Measurements from ENCODE around the gene GDAP2. TPM values are rescaled to one million over a fixed set of nuclear protein-coding genes. Genes with fewer than 3 reads are reported as not detected.

GDAP2 gene
- total RNA-seq, 3 donors from 2014 or later = 18.6 to 24.4 (median 22.2) TPM

GRCh38 chr1:117841117-117841650 lies 88.2 kb downstream of the GDAP2 start:
- no peak for DNase-seq
- Mint-ChIP-seq H3K9me3 (peaks cover 23% of the 10 kb centered on the region), H3K36me3 (ENCODE audit: insufficient read depth) (peaks cover 33% of the 10 kb centered on the region)

GRCh38 chr1:117838911-117839310 lies 90.5 kb downstream of the GDAP2 start:
- H3K36me3 Mint-ChIP-seq (ENCODE audit: insufficient read depth) = peaks cover 21% of the 10 kb centered on the region
- no peaks in the 10 kb centered on the region for H3K27me3 Mint-ChIP-seq (ENCODE audit: low read depth)
- peaks cover 6% of the 10 kb centered on the region for H3K9me3 Mint-ChIP-seq
- H3K4me3 Mint-ChIP-seq = no peak overlapping the region
- H3K4me1 Mint-ChIP-seq (ENCODE audit: low read depth) = no peaks in the 10 kb centered on the region
- no peak for DNase-seq
- ATAC-seq = no peak

More at GRCh38 chr1:117841117-117841650, 88.2 kb downstream of the GDAP2 start:
- Mint-ChIP-seq H3K4me3 (no peak overlapping the region), H3K27me3 (ENCODE audit: low read depth) (no peaks in the 10 kb centered on the region), H3K4me1 (ENCODE audit: low read depth) (no peaks in the 10 kb centered on the region)
- ATAC-seq = no peak

- DNase-seq = no peak
- no peaks in the 10 kb centered on the region for H3K27me3 Mint-ChIP-seq (ENCODE audit: low read depth)
- peaks cover 9% of the 10 kb centered on the region for H3K36me3 Mint-ChIP-seq (ENCODE audit: insufficient read depth)
- H3K4me3 Mint-ChIP-seq = no peak overlapping the region
- H3K4me1 Mint-ChIP-seq (ENCODE audit: low read depth) = no peaks in the 10 kb centered on the region
- ATAC-seq = no peak
- peaks cover 9% of the 10 kb centered on the region for H3K9me3 Mint-ChIP-seq
Observed at GRCh38 chr1:117836069-117836468, 93.4 kb downstream of the GDAP2 start.

GRCh38 chr1:117834416-117834815 lies 95.0 kb downstream of the GDAP2 start:
- H3K9me3 Mint-ChIP-seq = peaks cover 13% of the 10 kb centered on the region
- no peaks in the 10 kb centered on the region for H3K4me1 Mint-ChIP-seq (ENCODE audit: low read depth)
- no peak for ATAC-seq
- peaks cover 3% of the 10 kb centered on the region for H3K36me3 Mint-ChIP-seq (ENCODE audit: insufficient read depth)
- no peak for DNase-seq
- no peaks in the 10 kb centered on the region for H3K27me3 Mint-ChIP-seq (ENCODE audit: low read depth)
- H3K4me3 Mint-ChIP-seq = no peak overlapping the region

- no peaks in the 10 kb centered on the region for H3K4me1 Mint-ChIP-seq (ENCODE audit: low read depth)
- peaks cover 3% of the 10 kb centered on the region for H3K36me3 Mint-ChIP-seq (ENCODE audit: insufficient read depth)
- H3K27me3 Mint-ChIP-seq (ENCODE audit: low read depth) = peaks cover 2% of the 10 kb centered on the region
- DNase-seq (no peak), ATAC-seq (no peak)
- H3K9me3 Mint-ChIP-seq = peaks cover 13% of the 10 kb centered on the region
- H3K4me3 Mint-ChIP-seq = no peak overlapping the region
Observed at GRCh38 chr1:117832453-117832852, 97.0 kb downstream of the GDAP2 start.

GRCh38 chr1:117830222-117830621 lies 99.2 kb downstream of the GDAP2 start:
- peaks cover 5% of the 10 kb centered on the region for H3K27me3 Mint-ChIP-seq (ENCODE audit: low read depth)
- peaks cover 3% of the 10 kb centered on the region for H3K36me3 Mint-ChIP-seq (ENCODE audit: insufficient read depth)
- no peaks in the 10 kb centered on the region for H3K4me1 Mint-ChIP-seq (ENCODE audit: low read depth)
- ATAC-seq (no peak), DNase-seq (no peak)
- peaks cover 13% of the 10 kb centered on the region for H3K9me3 Mint-ChIP-seq
- no peak overlapping the region for H3K4me3 Mint-ChIP-seq

GRCh38 chr1:117828201-117828600 lies 101.2 kb downstream of the GDAP2 start:
- no peak overlapping the region for H3K4me3 Mint-ChIP-seq
- H3K27me3 Mint-ChIP-seq (ENCODE audit: low read depth) = peaks cover 11% of the 10 kb centered on the region
- peaks cover 13% of the 10 kb centered on the region for H3K9me3 Mint-ChIP-seq
- H3K4me1 Mint-ChIP-seq (ENCODE audit: low read depth) = no peaks in the 10 kb centered on the region
- ATAC-seq = no peak
- no peak for DNase-seq
- no peaks in the 10 kb centered on the region for H3K36me3 Mint-ChIP-seq (ENCODE audit: insufficient read depth)

- ATAC-seq (peak in 1 of 2 donors; percentile 43), DNase-seq (no peak)
- peaks cover 5% of the 10 kb centered on the region for H3K9me3 Mint-ChIP-seq
- no peak overlapping the region for H3K4me3 Mint-ChIP-seq
- no peaks in the 10 kb centered on the region for H3K4me1 Mint-ChIP-seq (ENCODE audit: low read depth)
- peaks cover 11% of the 10 kb centered on the region for H3K27me3 Mint-ChIP-seq (ENCODE audit: low read depth)
- H3K36me3 Mint-ChIP-seq (ENCODE audit: insufficient read depth) = no peaks in the 10 kb centered on the region
Observed at GRCh38 chr1:117826540-117827078, 102.8 kb downstream of the GDAP2 start.

GRCh38 chr1:117826119-117826518 lies 103.3 kb downstream of the GDAP2 start:
- Mint-ChIP-seq H3K36me3 (ENCODE audit: insufficient read depth) (no peaks in the 10 kb centered on the region), H3K9me3 (peaks cover 10% of the 10 kb centered on the region), H3K4me1 (ENCODE audit: low read depth) (no peaks in the 10 kb centered on the region), H3K27me3 (ENCODE audit: low read depth) (peaks cover 11% of the 10 kb centered on the region), H3K4me3 (no peak overlapping the region)
- no peak for ATAC-seq
- no peak for DNase-seq

- DNase-seq (no peak), ATAC-seq (no peak)
- H3K27me3 Mint-ChIP-seq (ENCODE audit: low read depth) = peaks cover 11% of the 10 kb centered on the region
- H3K36me3 Mint-ChIP-seq (ENCODE audit: insufficient read depth) = no peaks in the 10 kb centered on the region
- no peak overlapping the region for H3K4me3 Mint-ChIP-seq
- H3K9me3 Mint-ChIP-seq = peaks cover 9% of the 10 kb centered on the region
- no peaks in the 10 kb centered on the region for H3K4me1 Mint-ChIP-seq (ENCODE audit: low read depth)
Observed at GRCh38 chr1:117825414-117825813, 104.0 kb downstream of the GDAP2 start.

GRCh38 chr1:117824616-117825015 lies 104.8 kb downstream of the GDAP2 start:
- no peaks in the 10 kb centered on the region for H3K4me1 Mint-ChIP-seq (ENCODE audit: low read depth)
- H3K9me3 Mint-ChIP-seq = peaks cover 5% of the 10 kb centered on the region
- no peaks in the 10 kb centered on the region for H3K36me3 Mint-ChIP-seq (ENCODE audit: insufficient read depth)
- ATAC-seq (no peak), DNase-seq (no peak)
- H3K4me3 Mint-ChIP-seq = no peak overlapping the region
- H3K27me3 Mint-ChIP-seq (ENCODE audit: low read depth) = peaks cover 11% of the 10 kb centered on the region

GRCh38 chr1:117821774-117822482 lies 107.5 kb downstream of the GDAP2 start:
- Mint-ChIP-seq H3K27me3 (ENCODE audit: low read depth) (peaks cover 6% of the 10 kb centered on the region), H3K36me3 (ENCODE audit: insufficient read depth) (no peaks in the 10 kb centered on the region), H3K9me3 (peaks cover 5% of the 10 kb centered on the region), H3K4me1 (ENCODE audit: low read depth) (no peaks in the 10 kb centered on the region), H3K4me3 (no peak overlapping the region)
- ATAC-seq (no peak), DNase-seq (no peak)

GRCh38 chr1:117821382-117821755 lies 108.1 kb downstream of the GDAP2 start:
- Mint-ChIP-seq H3K9me3 (peaks cover 5% of the 10 kb centered on the region), H3K27me3 (ENCODE audit: low read depth) (peaks cover 6% of the 10 kb centered on the region), H3K4me3 (no peak overlapping the region), H3K4me1 (ENCODE audit: low read depth) (no peaks in the 10 kb centered on the region), H3K36me3 (ENCODE audit: insufficient read depth) (no peaks in the 10 kb centered on the region)
- DNase-seq = no peak
- no peak for ATAC-seq

GRCh38 chr1:117820694-117821381 lies 108.6 kb downstream of the GDAP2 start:
- no peaks in the 10 kb centered on the region for H3K36me3 Mint-ChIP-seq (ENCODE audit: insufficient read depth)
- DNase-seq (no peak), ATAC-seq (no peak)
- no peaks in the 10 kb centered on the region for H3K4me1 Mint-ChIP-seq (ENCODE audit: low read depth)
- peaks cover 5% of the 10 kb centered on the region for H3K9me3 Mint-ChIP-seq
- peaks cover 6% of the 10 kb centered on the region for H3K27me3 Mint-ChIP-seq (ENCODE audit: low read depth)
- no peak overlapping the region for H3K4me3 Mint-ChIP-seq

- Mint-ChIP-seq H3K4me1 (ENCODE audit: low read depth) (no peaks in the 10 kb centered on the region), H3K4me3 (no peak overlapping the region), H3K36me3 (ENCODE audit: insufficient read depth) (no peaks in the 10 kb centered on the region), H3K9me3 (peaks cover 5% of the 10 kb centered on the region), H3K27me3 (ENCODE audit: low read depth) (peaks cover 5% of the 10 kb centered on the region)
- DNase-seq (no peak), ATAC-seq (no peak)
Observed at GRCh38 chr1:117820096-117820495, 109.3 kb downstream of the GDAP2 start.
